Liver (tissue), 3 donors: Measurements from ENCODE around the gene CELF1.

Source experiments
- ATF3 ChIP-seq: IDR thresholded peaks from 2 replicates; pipeline ENCODE4 v1.6.1; 2016; ENCODE audit warnings: antibody characterized with exemption
- CTCF ChIP-seq: fragments of 150-350 bp; IDR thresholded peaks from 2 replicates; pipeline ENCODE4 v1.5.1; 2017; ENCODE audit warnings: improper control_type of control experiment, low read depth, low read length; ENCODE audit not compliant: missing input control
- FOXA1 ChIP-seq: IDR thresholded peaks from 2 replicates; pipeline ENCODE4 v1.6.1; 2016; ENCODE audit warnings: antibody characterized with exemption
- GABPA ChIP-seq, 2 donors: IDR thresholded peaks in 1 of 2; conservative IDR thresholded peaks in 1 of 2; 2 replicates each; pipeline ENCODE4 v1.6.1; 2016; ENCODE audit warnings: antibody characterized with exemption in 2 of 2, mild to moderate bottlenecking in 1 of 2, moderate library complexity in 1 of 2
- JUND ChIP-seq, 2 donors: IDR thresholded peaks; 2 replicates each; pipeline ENCODE4 v1.6.1; 2016; ENCODE audit warnings: antibody characterized with exemption in 2 of 2
- MAX ChIP-seq: IDR thresholded peaks from 2 replicates; pipeline ENCODE4 v1.6.1; 2016; ENCODE audit warnings: antibody characterized with exemption
- RAD21 ChIP-seq, 2 donors: IDR thresholded peaks; 2 replicates each; pipeline ENCODE4 v1.6.1; 2016; ENCODE audit warnings: antibody characterized with exemption in 2 of 2, mild to moderate bottlenecking in 2 of 2
- REST ChIP-seq: IDR thresholded peaks from 2 replicates; pipeline ENCODE4 v1.6.1; 2016; ENCODE audit warnings: antibody characterized with exemption, mild to moderate bottlenecking
- ZBTB33 ChIP-seq: IDR thresholded peaks from 2 replicates; pipeline ENCODE4 v1.6.1; 2016; ENCODE audit warnings: antibody characterized with exemption
- donor health status: healthy.
- donor health status: healthy.

GRCh38 chr11:47506795-47507562, 46.0 kb downstream of the CELF1 start:
- TF ChIP-seq CTCF: no peak
- TF ChIP-seq RAD21 (IDR thresholded peaks at IDR 0.05): no peak
- TF ChIP-seq REST: no peak
- no peak for TF ChIP-seq ZBTB33
- no peak for TF ChIP-seq MAX
- TF ChIP-seq GABPA (IDR thresholded peaks at IDR 0.05 in 1 of 2, conservative IDR thresholded peaks at IDR 0.05 in 1 of 2): no peak
- TF ChIP-seq JUND (IDR thresholded peaks at IDR 0.05): no peak
- TF ChIP-seq FOXA1: no peak
- no peak for TF ChIP-seq ATF3
